Measurements from ENCODE around the gene MYOM1.

DNA sequence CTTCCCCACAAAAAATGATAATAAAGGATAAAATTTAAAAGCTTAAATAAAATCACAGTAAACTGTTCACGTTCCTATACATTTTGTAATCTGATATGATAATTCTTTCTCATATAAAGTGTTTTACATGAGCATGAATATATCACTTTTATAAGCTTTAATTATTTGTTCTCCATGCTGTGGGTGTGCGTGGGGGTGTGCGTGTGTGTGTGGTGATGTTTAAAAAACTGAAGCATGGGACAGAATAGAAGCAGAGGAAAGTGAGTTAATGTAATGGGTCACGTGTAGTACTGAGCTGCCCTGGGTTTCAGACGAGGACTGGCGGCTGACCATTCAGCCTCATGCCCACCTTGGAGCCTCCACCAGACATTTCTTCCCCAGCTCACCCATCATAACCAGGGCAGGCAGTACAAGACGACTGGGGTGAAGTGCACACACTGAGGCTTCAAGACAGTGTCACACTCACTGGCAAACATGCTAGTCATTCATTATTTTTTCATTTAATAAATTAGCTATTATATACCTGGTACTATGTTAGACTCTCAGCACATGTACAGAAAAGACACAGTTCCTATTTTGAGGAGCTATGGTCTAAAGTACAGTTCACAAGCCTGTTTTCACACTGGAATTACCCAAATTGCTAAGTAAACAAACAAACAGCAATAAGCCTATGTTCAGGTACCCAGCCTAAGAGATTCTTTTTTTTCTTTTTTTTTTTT is 109.6 kb downstream of the MYOM1 start:
- TF ChIP-seq SP1 (IDR thresholded peaks at IDR 0.05), result no peak
- no peak for TF ChIP-seq ELF4 (IDR thresholded peaks at IDR 0.05)
- TF ChIP-seq ARNT (IDR thresholded peaks at IDR 0.05), result no peak
- TF ChIP-seq FOXK2 (IDR thresholded peaks at IDR 0.05), result no peak
- TF ChIP-seq L3MBTL2 (conservative IDR thresholded peaks at IDR 0.05), result no peak
- TF ChIP-seq FOXM1 (IDR thresholded peaks at IDR 0.05; ENCODE audit: borderline replicate concordance), result no peak
- no peak for TF ChIP-seq BHLHE40 (IDR thresholded peaks at IDR 0.05; ENCODE audit: borderline replicate concordance)
- TF ChIP-seq NFRKB (IDR thresholded peaks at IDR 0.05), result no peak
- TF ChIP-seq TARDBP (IDR thresholded peaks at IDR 0.05), result no peak
- no peak for TF ChIP-seq SUZ12 (IDR thresholded peaks at IDR 0.05)
- no peak for TF ChIP-seq HDGF (IDR thresholded peaks at IDR 0.05; ENCODE audit: borderline replicate concordance)
- TF ChIP-seq LEF1 (IDR thresholded peaks at IDR 0.05; ENCODE audit: borderline replicate concordance), result no peak
